Frontal cortex (tissue), 4 donors: ENCODE data around the gene DERL3. TPM values are rescaled to one million over a fixed set of nuclear protein-coding genes. Genes with fewer than 3 reads are reported as not detected.
"Not testable (repeated sequence)": the region's sequence is repeated elsewhere in the genome, so short reads cannot be mapped to it uniquely, and the experiment has no call there.

Source experiments
- DNase-seq, 2 donors: peaks; one replicate each; pipeline ENCODE4 v3.0.0; 2012; ENCODE audit warnings: low spot score in 2 of 2
- FAIRE-seq: peaks from 2 replicates; lab custom pipeline; 2012; peaks lifted over from hg19 to GRCh38; lab: Jason Lieb, UNC
- total RNA-seq: library from RNA; depleted of rRNA; stranded (reverse); fragments of >200 nt; gene quantifications from one replicate; pipeline ENCODE4 v1.2.3, GENCODE V29; 2014
- donor health status: control.
- donor health status: control.
- donor health status: control.

The DERL3 gene
- 0.82 TPM for total RNA-seq

DNA sequence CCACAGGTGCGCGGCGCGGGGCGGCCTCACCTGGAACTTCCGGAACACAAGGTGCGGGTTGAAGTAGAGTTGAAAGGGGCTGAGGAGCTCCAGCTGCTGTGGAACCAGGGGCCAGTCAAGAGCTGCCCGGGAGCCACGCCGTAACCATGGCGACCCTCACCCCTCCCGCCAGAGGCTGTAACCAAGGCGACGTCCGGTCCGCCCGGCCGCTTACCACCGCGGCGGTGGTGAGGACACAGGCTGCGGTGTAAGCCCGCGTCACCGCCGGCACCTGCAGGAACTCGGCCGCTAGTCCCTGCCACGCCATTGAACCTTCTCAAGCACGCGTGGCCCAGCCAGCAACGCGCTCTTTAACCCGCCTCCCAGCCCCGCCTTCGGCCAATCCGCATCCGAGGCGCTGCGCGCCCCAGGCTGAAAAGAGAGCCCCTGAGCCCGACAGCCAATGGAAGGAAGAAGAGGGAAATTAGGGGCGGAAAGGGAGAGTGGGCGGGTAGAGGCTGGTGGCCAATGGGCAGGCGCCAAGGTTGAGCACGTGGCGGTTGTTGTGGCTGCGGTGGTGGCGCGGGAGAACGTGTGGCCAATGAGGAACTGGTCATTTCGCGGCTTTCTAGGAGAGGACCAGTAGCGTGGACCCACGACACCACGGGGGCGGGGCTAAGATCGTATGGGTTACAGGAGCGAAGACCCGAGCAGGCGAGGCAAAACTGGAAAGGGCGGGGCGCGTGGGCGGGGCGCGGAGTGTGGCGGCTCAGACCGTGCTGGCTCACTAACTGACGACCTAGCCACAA, at the start of gene DERL3:
DERL3 (minus strand) TSS at position 326 of the 788 bp plus-strand sequence; CDS start at position 307, 19 bp downstream.
- FAIRE-seq, result peak; percentile 63

DNA sequence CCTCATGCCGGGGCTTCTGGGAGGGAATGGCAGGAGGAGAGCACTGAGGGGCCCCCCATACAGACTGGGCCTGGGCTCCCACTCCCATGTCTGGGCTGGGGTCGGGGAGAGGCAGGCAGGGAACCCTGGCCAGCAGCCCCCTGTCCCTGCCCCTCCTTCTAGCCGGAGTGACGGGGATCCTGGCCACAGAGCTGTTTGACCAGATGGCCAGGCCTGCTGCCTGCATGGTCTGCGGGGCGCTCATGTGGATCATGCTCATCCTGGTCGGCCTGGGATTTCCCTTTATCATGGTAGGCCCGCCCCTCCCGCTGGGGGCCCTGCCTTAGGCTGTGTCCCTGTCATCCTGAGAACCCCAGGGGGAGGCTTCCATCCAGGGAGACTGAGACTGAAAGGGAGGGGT, 45.3 kb upstream of the DERL3 start:
- FAIRE-seq (no peak), DNase-seq (no peak)

More for the DNA sequence above, at the start of gene DERL3:
- peak; percentile 82 to 92 for DNase-seq

DNA sequence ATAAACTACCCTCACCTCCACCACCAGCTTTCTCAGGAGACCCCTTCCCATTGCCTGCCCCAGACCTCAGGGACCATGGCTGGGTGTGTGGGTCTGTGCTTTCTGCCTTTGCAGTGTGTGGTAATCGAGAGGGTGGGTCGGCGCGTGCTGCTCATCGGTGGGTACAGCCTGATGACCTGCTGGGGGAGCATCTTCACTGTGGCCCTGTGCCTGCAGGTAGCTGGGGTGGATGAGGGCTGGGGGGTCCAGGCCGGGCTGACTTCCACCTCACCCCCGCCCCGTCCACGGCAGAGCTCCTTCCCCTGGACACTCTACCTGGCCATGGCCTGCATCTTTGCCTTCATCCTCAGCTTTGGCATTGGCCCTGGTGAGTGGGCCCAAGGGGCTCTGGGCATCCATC, 44.9 kb upstream of the DERL3 start:
- FAIRE-seq (no peak), DNase-seq (no peak)

DNA sequence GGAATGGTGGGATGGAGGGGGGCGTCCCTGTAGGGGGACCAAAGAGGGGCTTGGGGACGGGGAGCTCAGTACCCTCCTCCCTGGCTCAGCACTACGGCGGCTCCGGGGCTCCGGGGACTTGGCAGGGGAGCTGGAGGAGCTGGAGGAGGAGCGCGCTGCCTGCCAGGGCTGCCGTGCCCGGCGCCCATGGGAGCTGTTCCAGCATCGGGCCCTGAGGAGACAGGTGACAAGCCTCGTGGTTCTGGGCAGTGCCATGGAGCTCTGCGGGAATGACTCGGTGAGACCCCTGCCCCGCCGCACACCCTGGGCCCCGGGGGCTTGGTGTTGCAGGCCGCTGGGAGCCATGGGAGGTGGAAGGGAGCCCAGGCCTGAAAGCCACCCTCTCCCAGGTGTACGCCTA, 43.6 kb upstream of the DERL3 start:
- DNase-seq (no peak), FAIRE-seq (no peak)

DNA sequence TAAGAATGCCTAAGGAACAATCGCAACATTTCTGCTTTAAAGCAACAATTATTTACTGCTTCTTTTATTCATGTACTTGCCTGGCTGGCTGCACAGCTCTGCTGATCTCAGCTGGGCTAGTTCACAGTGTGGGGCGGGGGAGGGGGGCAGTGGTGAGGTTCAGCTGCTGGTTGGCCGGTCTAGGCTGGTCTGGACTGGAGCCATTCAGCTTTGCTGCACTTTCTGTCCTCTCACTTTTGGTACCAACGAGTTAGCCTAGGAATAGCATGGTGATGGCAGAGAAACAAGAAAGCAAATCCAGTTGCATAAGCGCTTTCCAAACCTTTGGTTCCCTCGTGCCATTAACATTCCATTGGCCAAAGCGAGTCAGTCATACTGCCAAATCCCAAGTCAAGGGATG, 39.4 kb upstream of the DERL3 start:
- DNase-seq, result no peak

DNA sequence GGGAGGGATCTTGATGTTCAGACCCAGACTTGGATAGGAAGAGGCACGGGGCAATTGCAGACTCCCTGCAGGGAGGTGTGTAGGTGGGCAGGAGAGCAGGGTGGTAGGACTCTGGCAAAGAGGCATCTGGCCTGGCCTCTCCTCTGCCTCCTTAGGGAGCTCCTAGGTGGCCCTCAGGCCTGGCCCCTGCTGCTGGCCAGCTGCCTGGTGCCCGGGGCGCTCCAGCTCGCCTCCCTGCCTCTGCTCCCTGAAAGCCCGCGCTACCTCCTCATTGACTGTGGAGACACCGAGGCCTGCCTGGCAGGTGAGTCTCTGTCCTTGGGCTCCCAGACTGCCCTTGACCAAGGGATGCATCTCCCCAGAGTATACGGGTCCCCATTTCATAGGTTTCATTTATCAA, 38.8 kb upstream of the DERL3 start:
- DNase-seq, result no peak
- FAIRE-seq, result no peak

More for the DNA sequence above, 39.4 kb upstream of the DERL3 start:
- no peak for FAIRE-seq

DNA sequence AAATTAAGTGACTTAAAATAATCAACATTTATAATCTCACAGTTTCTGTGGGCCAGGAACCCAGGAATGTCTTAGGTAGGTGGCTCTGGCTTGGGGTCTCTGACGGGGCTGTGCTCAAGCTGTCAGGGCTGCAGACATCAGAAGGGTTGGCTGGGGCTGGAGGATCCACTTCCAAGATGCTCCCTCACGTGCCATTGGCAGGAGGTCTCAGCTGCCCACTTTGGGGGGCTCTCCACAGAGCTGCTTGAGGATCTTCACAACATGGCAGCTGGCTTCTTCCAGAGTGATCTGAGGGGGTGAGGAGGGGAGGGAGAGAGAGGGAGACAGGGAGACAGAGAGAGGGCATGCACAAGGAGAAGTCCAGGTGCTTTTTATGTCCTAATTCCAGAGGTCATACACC, 37.0 kb upstream of the DERL3 start:
- DNase-seq (no peak), FAIRE-seq (no peak)

DNA sequence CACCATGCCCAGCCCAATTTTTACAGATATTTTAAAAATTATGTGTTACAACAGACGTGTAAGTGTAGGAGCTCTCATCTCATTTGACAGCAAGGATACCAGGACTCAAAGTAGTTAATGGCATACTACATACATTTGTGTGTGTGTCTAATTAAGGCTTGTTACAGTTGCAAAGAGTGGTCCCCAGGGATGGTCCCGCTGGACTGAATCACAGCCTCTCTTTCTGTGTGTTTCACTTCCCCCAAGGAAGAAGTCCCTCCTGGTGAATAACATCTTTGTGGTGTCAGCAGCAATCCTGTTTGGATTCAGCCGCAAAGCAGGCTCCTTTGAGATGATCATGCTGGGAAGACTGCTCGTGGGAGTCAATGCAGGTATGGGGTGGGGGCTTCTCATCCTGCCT, 36.1 kb upstream of the DERL3 start:
- FAIRE-seq (no peak), DNase-seq (no peak)

DNA sequence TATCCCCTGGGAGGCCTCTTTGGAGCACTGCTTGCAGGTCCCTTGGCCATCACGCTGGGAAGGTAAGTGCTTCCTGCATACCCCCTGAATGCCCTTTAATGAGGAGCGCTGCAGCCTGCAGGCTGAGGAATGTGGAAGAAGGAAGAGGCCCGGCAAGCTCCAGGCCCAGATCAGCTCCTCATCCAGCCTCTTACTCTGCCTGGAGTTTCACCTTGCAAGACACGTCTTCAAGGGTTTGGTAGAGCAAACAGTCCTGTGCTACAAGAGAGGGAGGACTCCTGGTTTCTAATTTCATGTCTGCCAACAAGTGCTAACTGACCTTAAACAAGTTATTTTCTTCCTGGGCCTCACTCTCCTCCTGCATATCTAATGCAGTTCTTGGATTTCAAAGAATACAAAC, 29.8 kb upstream of the DERL3 start:
- FAIRE-seq (no peak), DNase-seq (no peak)

DNA sequence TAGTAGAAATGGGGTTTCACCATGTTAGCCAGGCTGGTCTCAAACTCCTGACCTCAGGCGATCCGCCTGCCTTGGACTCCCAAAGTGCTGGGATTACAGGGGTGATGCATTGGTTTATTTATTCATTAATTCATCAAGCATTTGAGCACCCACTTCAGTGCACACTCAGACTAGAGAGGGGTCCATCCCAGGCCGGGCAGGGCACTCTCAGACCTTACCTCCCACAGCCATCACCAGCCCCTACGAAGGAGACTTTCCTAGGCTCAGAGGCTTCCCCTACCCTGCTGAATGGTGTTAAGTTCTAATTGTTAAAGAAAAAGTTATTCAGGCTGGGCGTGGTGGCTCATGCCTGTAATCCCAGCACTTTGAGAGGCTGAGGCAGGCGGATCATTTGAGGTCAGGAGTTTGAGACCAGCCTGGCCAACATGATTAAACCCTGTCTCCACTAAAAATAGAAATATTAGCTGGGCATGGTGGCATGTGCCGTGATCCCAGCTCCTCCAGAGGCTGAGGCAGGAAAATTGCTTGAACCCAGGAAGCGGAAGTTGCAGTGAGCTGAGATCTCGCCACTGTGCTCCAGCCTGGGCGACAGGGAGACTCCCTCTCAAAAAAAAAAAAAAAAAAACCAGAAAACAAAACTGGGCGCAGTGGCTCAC, 25.8 kb upstream of the DERL3 start:
- FAIRE-seq, DNase-seq: not testable (repeated sequence)

DNA sequence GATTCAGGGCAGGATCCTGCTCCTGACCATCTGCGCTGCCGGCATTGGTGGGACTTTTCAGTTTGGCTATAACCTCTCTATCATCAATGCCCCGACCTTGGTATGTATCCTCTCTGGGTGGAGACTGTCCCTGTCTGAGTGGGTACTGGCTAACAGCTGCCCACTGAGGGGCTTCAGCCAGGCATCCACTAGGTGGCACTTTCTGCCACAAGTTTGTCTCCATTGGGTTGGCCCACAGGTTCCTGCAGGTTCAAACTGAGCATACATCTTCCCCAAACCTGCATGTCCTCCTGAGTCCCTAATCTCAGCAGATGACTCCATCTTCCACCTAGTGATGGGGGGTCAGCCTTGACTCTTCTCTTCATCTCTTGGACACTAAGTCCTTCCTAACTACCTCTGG, 23.3 kb upstream of the DERL3 start:
- DNase-seq (no peak), FAIRE-seq (no peak)

DNA sequence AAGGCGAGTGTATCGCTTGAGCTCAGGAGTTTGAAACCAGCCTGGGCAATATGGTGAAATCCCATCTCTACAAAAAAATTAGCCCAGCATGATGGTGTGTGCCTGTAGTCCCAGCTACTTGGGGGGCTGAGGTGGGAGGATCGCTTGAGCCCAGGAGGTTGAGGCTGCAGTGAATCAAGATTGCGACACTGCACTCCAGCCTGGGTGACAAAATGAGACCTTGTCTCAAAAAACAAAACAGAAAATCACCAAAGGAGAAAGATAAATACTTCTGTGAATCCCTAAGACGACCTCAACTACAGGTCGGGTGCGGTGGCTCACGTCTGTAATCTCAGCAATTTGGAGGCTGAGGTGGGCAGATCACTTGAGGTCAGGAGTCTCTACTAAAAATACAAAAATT, 21.4 kb upstream of the DERL3 start:
- FAIRE-seq, DNase-seq: not testable (repeated sequence)

DNA sequence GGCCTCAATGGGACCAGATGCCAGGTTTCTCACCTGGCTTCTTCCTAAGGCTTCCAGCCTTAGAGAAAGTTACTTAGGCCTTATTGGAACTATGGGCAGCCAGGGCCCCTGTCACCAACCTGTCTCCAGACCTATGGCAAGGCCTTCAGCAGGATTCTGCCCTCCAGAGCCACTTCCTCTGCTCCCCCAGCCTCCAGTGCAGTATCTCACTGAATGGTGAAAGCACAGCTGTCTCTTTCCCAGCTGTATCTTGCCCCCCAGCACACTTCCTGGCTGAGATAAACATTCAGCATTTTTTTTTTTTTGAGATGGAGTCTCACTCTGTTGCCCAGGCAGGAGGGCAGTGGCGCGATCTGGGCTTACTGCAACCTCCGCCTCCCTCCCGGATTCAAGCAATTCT, 20.4 kb upstream of the DERL3 start:
- DNase-seq (no peak), FAIRE-seq (no peak)

DNA sequence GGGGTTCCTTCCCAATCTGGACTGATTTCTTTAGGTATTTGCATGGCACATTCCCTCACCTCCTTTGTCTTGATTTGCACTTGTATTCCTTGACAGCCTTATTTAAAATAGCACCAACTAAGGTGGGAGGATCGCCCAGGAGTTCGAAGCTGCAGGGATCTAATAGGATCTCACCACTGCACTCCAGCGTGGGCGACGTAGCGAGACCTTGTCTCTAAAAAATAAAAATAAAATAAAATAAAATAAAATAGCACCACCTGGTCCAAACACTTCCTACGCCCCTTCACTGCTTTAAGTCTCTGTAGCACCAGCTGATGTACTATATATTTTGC, 19.6 kb upstream of the DERL3 start:
- FAIRE-seq (no peak), DNase-seq (no peak)

DNA sequence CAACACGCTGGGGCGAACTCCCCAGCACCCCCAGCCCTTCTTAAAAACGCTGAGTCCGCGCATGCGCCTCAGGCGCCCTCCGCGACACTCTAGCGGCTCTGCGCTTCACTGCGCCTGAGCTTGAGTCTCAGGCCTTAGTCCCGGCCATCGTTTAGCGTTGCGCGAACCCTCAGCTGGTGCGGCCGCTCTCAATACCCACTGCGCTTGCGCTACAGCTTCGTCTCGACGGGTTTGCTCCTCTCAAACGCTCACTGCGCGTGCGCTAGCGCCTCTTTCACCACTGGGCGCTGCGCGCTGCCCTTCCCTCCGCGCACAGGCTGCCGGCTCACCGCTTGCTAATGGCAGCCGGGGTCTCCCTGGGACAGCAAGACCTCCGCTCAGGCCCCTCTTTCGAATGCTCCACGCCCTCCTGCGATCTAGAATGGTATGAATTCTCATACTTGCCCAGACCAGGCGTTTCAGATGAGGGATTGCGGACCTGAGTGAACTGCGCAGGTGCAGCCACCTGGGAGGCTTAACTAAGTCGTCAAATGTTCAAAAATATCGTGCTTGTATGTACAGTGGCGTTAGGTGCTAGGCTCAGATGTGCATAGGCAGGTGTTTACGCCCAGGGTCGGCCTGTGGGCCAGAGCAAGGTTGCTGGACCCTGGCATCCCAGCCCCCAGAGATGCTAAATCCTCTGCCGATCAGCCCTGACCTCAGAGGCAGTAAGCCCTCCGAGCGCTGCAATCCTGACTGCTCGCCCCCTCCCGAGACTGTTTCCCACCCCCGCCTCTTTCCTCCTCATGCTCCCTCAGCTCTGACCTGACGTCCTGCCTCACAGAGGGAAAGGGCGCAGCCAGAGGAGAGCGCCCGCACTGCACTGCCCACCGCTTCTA, 19.0 kb upstream of the DERL3 start, which contains the start of gene SLC2A11:
SLC2A11 (plus strand) TSS at position 270 of the 878 bp plus-strand sequence; CDS start at position 395, 125 bp downstream.
- FAIRE-seq, result no peak
- peak; percentile 90 to 94 for DNase-seq

DNA sequence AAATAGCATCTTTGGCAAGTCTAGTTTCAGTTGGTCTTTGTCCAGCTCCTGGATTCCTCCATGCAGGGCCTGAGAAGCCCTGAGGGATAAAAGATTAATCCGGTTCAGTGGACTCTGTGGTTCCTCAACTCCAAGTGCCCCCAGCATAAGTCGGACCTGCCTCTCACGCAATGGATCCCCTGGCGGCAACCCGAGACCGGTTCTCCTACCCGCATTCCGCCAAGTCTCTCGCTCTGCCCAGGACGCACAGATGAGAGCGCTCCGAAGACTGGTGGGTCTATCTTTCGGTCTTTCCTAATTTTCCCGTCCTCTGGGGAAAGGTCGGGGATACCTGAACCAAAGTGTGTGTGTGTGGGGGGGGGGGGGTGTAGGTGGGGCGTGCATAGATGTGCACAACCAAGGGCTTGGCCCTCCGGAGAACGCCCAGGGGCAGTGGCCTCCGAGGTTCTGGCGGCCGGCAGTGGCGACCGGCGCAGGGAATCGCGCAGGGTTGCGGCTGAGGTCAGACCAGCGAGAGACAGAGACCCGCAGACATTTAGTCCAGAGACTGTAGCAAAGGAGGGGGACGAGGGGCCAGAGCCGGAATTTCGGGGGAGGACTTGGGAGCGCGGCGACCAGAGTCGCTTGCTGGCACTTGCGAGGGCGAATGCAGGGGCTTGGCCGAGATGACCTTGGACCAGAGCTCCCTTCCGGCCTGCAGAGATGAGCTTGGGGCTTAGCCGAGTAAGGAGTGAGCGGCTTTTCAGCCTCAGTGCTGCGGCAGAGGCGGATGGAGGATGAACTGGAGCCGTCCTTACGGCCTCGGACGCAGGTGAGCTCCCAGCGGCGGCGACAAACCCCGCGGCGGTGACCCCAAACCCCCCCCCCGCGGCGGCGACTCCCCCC, 18.2 kb upstream of the DERL3 start:
- FAIRE-seq, result no peak
- DNase-seq, result no peak

DNA sequence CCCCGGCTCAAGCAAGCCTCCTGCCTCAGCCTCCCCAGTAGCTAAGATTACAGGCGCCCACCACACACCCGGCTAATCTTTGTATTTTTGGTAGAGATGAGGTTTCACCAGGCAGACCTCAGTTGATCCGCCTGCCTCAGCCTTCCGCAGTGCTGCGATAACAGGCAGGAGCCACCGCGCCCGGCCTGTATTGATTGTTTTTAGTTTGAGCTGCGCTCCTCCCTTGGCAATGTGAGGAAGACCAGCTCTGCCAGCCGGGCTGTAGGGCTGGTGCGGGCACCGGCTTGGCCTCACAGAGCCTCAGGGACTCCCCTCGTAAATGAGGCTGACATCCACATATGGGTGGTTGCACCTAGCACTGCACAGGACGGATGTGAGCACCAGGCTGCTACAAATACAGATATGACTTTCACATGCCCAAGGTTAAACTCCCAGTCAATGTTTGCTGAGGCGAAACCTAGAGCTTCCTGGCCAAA, 11.4 kb upstream of the DERL3 start:
- no peak for DNase-seq
- no peak for FAIRE-seq

DNA sequence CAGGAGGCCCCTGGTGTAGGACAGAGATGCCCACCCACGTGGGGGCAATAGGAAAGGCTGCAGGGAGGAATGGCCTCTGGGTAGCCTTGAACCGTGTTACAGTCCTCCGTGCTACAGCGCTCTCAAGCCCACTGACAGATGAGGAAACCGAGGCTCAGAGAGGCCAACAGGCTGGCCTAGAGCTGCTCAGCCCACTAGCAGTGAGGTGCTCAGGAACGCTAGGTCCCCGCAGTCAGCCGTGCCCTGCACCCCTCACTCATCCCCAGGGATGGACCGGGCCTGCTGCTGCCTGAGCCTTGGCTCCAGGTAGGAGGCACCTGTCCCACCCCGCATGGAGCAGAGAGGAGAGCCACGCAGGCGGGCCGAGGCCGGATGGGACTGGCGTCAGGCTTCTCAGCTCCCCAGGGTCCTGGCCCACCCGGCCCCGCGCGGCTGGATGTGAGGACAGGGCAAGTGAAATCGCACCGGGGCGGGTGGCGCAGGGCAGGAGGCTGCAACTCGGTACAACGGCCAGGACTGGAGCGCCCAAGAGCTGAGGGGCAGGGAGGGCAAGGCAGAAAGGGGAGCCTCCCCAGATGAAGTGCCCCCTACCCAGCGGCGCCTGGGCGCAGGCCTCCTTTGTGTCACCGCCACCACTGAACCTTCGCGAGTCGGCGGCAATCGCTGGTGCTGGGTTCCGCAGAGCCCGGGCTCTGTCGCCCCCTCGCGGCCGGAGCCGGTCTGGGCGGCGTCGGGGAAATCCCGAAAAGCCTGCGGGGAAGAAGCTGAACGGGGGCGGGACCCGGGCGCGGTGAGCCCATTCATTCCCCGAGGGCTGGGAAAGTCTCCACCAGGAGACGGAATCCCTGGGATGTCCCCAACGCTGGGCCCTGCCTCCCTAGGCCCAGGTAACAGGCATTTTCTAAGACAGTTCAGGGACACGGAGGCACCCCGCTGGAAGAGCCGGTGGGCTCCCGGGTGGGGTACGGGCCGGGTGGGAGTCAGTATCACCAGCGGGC, 10.5 kb upstream of the DERL3 start:
- FAIRE-seq, result no peak
- DNase-seq, result peak; percentile 85 to 94
